ENCODE results near the gene ATP1B2.
A peak's percentile ranks its signal among the peaks of the same experiment; 100 is the strongest.
"Not testable (repeated sequence)": the region's sequence is repeated elsewhere in the genome, so short reads cannot be mapped to it uniquely, and the experiment has no call there.

Gene ATP1B2

GRCh38 chr17:7636163-7636562, 14.6 kb upstream of the ATP1B2 start:
- DNase-seq, result no peak

GRCh38 chr17:7640783-7641182, 9.9 kb upstream of the ATP1B2 start:
- DNase-seq, result no peak

GRCh38 chr17:7641635-7642034, 9.1 kb upstream of the ATP1B2 start:
- not testable (repeated sequence) for DNase-seq

DNA sequence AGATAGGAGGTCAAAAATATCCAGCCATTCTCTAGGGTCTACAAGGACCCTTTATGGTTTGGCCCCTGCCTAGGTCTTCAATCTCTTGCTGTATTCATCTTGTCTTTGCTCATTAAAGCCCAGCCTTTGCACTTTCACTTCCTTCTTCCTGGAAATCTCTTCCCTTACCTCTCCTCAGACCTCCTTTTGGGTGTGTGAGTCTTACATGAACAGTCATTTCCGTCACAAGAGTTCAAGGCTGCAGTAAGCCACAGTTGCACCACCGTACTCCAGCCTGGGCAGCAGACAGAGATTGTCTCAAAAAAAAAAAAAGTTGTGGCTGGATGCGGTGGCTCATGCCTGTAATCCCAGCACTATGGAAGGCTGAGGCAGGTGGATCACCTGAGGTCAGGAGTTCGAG, 6.0 kb upstream of the ATP1B2 start:
- DNase-seq, result peak; percentile 78

GRCh38 chr17:7646457-7646856, 4.3 kb upstream of the ATP1B2 start:
- no peak for DNase-seq

GRCh38 chr17:7647018-7647417, 3.7 kb upstream of the ATP1B2 start:
- peak; percentile 54 for DNase-seq

- DNase-seq, result no peak
Observed at GRCh38 chr17:7651097-7651664, 455 bp downstream of the ATP1B2 start.

- DNase-seq, result no peak
Observed at GRCh38 chr17:7651665-7652387, 1.1 kb downstream of the ATP1B2 start.

GRCh38 chr17:7652388-7653356, 1.9 kb downstream of the ATP1B2 start:
- no peak for DNase-seq

DNA sequence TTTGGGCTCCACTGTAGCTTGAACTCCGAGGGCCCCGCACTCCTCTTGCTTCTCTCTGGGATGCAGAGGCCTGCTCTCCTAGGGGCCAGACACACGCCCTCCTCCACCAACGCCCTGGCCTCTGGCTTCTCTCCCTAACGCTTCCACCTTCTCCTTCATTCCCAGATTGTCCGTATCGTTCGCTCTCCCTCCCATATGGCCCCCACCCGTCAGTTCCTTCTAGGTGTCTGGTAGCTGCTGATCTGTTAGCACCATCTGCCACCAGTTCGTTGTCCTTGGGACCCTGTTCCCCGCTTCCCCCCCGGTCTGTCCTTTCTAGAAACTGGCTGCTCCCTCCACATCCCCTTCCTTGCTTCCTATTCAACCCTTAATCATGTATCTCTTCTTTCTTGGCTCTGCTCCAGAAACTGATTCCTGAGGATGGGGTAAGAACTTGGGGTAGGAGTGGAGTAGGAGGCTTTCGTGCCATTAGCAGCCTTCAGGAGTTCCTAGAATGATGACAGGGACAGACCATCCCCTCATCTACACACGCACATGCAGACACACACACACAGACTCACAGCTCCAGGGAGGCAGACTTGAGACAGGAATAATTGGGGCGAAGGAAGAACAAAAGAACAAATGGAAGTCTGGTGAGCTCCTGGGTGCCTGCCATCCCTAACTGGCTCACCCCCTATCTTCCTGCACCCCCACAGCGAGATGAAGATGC, 4.3 kb downstream of the ATP1B2 start:
- no peak for DNase-seq

GRCh38 chr17:7655541-7655840, 4.8 kb downstream of the ATP1B2 start:
- DNase-seq, result no peak

- DNase-seq, result no peak
Observed at GRCh38 chr17:7656958-7657609, 6.4 kb downstream of the ATP1B2 start.

DNA sequence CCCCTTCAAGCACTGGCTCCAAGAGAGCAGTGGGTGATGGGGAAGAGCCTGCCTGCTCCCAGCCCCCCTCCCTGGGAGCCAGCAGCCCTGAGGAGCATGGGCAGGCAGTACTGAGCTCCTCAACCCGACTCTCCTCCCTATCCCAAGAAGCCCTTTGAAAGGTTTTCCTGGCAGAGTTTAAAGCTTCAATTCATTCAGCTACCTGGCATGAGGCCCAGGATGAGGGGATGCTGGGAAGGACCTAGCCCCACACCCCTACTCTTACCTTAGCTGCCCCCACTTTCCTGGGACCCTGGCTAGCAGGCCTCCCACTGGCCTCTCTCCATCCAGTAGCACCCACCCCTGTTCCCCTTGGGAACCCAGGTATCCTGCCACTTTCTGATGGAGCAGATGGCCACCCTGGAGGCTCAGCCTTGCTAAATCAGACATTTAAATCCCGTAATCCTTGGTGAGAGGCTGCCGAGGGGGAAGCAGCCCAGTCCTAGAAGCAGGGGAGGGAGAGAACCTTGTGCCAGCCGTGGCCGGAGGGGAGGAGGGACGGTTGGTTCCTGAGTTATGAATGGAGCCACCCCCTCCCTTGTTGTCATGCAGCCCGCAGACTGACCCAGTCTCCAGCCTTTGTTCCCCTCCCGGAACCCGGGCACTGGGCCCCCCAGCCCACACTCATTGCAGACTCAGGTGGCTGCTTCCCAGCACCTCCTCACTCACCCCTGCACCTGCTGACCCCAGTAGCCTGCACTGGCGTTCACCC, 17.1 kb downstream of the ATP1B2 start:
- DNase-seq, result no peak

DNA sequence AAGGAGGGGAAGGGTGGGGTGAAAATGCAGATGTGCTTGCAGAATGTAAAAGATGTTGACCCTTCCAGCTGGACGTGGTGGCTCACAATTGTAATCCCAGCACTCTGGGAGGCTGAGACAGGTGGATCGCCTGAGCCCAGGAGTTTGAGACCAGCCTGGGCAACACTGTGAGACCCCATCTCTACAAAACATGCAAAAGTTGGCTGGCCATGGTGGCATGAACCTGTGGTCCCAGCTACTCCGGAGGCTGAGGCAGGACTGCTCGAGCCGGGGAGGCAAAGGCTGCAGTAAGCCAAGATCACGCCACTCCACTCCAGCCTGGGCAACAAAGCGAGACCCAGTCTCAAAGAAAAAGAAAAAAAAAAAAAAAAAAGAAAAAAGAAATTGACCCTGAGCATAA, 17.8 kb downstream of the ATP1B2 start:
- no peak for DNase-seq

DNA sequence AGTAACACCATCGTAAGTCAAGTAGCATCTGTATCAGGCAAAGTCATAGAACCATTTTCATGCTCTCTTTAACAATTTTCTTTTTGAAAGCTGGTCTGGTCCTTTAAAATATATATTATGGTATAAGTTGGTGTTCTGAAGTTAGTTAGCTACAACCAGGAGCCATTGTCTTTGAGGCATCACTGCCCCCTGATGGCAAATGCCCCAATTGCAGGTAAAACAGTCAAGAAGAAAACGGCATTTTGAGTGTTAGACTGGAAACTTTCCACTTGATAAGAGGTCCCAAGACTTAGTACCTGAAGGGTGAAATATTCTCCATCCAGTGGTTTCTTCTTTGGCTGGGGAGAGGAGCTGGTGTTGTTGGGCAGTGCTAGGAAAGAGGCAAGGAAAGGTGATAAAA, 22.5 kb downstream of the ATP1B2 start:
- peak; percentile 66 for DNase-seq

DNA sequence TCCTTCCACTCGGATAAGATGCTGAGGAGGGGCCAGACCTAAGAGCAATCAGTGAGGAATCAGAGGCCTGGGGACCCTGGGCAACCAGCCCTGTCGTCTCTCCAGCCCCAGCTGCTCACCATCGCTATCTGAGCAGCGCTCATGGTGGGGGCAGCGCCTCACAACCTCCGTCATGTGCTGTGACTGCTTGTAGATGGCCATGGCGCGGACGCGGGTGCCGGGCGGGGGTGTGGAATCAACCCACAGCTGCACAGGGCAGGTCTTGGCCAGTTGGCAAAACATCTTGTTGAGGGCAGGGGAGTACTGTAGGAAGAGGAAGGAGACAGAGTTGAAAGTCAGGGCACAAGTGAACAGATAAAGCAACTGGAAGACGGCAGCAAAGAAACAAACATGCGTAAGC, 24.2 kb downstream of the ATP1B2 start:
- DNase-seq, result no peak

GRCh38 chr17:7676533-7676932, 25.8 kb downstream of the ATP1B2 start:
- DNase-seq, result no peak

GRCh38 chr17:7677388-7678067, 26.8 kb downstream of the ATP1B2 start:
- no peak for DNase-seq

- DNase-seq, result no peak
Observed at GRCh38 chr17:7684851-7685532, 34.3 kb downstream of the ATP1B2 start.

GRCh38 chr17:7685533-7686221, 35.0 kb downstream of the ATP1B2 start:
- DNase-seq, result peak; percentile 97
